Colonic mucosa (tissue), 4 donors: ENCODE results near the gene PRADC1. TPM values are rescaled to one million over a fixed set of nuclear protein-coding genes. Genes with fewer than 3 reads are reported as not detected.
A peak's percentile ranks its signal among the peaks of the same experiment; 100 is the strongest.
"Not testable (repeated sequence)": the region's sequence is repeated elsewhere in the genome, so short reads cannot be mapped to it uniquely, and the experiment has no call there.

Experiments used
- DNase-seq: peaks from one replicate; pipeline ENCODE4 v3.0.0-alpha.2; 2020
- H3K27ac ChIP-seq: fragments of 200-600 bp; one replicate; pipeline ENCODE4 v1.8.0; 2021
- H3K27me3 ChIP-seq: fragments of 200-600 bp; one replicate; pipeline ENCODE4 v1.8.0; 2021
- H3K36me3 ChIP-seq: fragments of 200-600 bp; one replicate; pipeline ENCODE4 v1.8.0; 2021
- H3K4me1 ChIP-seq: fragments of 200-600 bp; one replicate; pipeline ENCODE4 v1.8.0; 2021; ENCODE audit warnings: mild to moderate bottlenecking
- H3K4me3 ChIP-seq: fragments of 200-600 bp; one replicate; pipeline ENCODE4 v1.8.0; 2021
- H3K9ac ChIP-seq, 2 donors: one replicate each; pipeline ENCODE4 v1.7.0; 2013; ENCODE audit warnings: control low read depth in 2 of 2, low read depth in 2 of 2, low read length in 2 of 2
- H3K9me3 ChIP-seq: fragments of 200-600 bp; one replicate; pipeline ENCODE4 v1.8.0; 2021
- CTCF ChIP-seq: fragments of 200-600 bp; IDR thresholded peaks from one replicate; pipeline ENCODE4 v1.8.0; 2022; ENCODE audit warnings: antibody characterized with exemption, mild to moderate bottlenecking
- intact Hi-C: fragments of 100-400 bp; cut with DNase I; formaldehyde crosslinking; loops from one replicate; pipeline ENCODE4 v1.14.1; 2022
- total RNA-seq, 2 donors: library from RNA; stranded (reverse); fragmentation: NEBNext Ultra II Directional in 1 of 2; extraction: Animal tissue kit (Norgen Biotek cat#: 25700) in 1 of 2; gene quantifications; one replicate each; pipeline ENCODE4 v1.2.1, GENCODE V29; 2021
- donor health status: healthy.
- donor health status: DM: no; HTN: no; CAD: no.
- donor health status: DM: no; HTN: no; CAD: no.

PRADC1 gene
- total RNA-seq, 2 donors from 2014 or later = 36.2 to 47.5 TPM

DNA sequence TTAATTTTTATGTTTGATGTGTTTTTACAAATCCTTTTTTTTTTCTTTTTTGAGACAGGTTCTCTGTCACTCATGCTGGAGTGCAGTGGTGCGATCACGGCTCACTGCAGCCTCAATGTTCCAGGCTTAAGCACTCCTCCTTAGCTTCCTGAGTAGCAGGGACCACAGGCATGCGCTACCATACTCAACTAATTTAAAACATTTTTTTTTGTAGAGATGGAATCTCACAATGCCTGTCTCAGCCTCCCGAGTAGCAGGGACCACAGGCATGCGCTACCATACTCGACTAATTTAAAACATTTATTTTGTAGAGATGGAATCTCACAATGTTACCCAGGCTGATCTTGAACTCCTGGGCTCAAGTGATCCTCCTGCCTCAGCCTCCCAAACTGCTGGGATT is 27.4 kb downstream of the PRADC1 start:
- TF ChIP-seq CTCF = no peak
- intact Hi-C loops = no loop called here
- no peak for DNase-seq
- Histone ChIP-seq H3K27ac (no peak overlapping the region), H3K36me3 (no peaks in the 10 kb centered on the region), H3K9ac (no peak overlapping the region), H3K27me3 (peaks cover 19% of the 10 kb centered on the region), H3K9me3 (no peaks in the 10 kb centered on the region), H3K4me1 (peaks cover 12% of the 10 kb centered on the region), H3K4me3 (no peak overlapping the region)

GRCh38 chr2:73203055-73203681 is 29.9 kb downstream of the PRADC1 start:
- DNase-seq = no peak
- no peaks in the 10 kb centered on the region for H3K36me3 ChIP-seq
- H3K27ac ChIP-seq = no peak overlapping the region
- H3K4me1 ChIP-seq = peaks cover 12% of the 10 kb centered on the region
- no peak overlapping the region for H3K4me3 ChIP-seq
- H3K27me3 ChIP-seq = peaks cover 19% of the 10 kb centered on the region
- intact Hi-C loops = no loop called here
- no peak for TF ChIP-seq CTCF
- H3K9ac ChIP-seq = peak overlapping the region in 1 of 2 donors; percentile 50
- H3K9me3 ChIP-seq = no peaks in the 10 kb centered on the region

- H3K27me3 ChIP-seq = peaks cover 19% of the 10 kb centered on the region
Observed at GRCh38 chr2:73202156-73203054, 30.6 kb downstream of the PRADC1 start, which contains the start of gene NOTO. Gene NOTO (plus strand): TSS chr2:73202574. CDS start chr2:73202667, 93 bp downstream.

GRCh38 chr2:73200281-73200680 is 32.8 kb downstream of the PRADC1 start:
- H3K27ac ChIP-seq, intact Hi-C loops, H3K9ac ChIP-seq, H3K9me3 ChIP-seq, H3K4me3 ChIP-seq, DNase-seq, H3K36me3 ChIP-seq: not testable (repeated sequence)
- H3K27me3 ChIP-seq = peaks cover 19% of the 10 kb centered on the region
- H3K4me1 ChIP-seq = peaks cover 12% of the 10 kb centered on the region

More at GRCh38 chr2:73202156-73203054, 30.6 kb downstream of the PRADC1 start, which contains the start of gene NOTO:
- intact Hi-C loops = no loop called here
- Histone ChIP-seq H3K27ac (no peak within 1 kb of the TSS), H3K4me3 (peak within 1 kb of the TSS; percentile 16), H3K36me3 (no peaks in the 10 kb centered on the region), H3K4me1 (peaks cover 12% of the 10 kb centered on the region), H3K9me3 (no peaks in the 10 kb centered on the region), H3K9ac (peak within 1 kb of the TSS in 1 of 2 donors; percentile 50)
- TF ChIP-seq CTCF = no peak
- no peak for DNase-seq

GRCh38 chr2:73197579-73197978 is 35.5 kb downstream of the PRADC1 start:
- no peaks in the 10 kb centered on the region for H3K36me3 ChIP-seq
- no peak for DNase-seq
- H3K27me3 ChIP-seq = peaks cover 9% of the 10 kb centered on the region
- H3K4me3 ChIP-seq = no peak overlapping the region
- H3K27ac ChIP-seq = no peak overlapping the region
- TF ChIP-seq CTCF = no peak
- intact Hi-C loops = no loop called here
- H3K9ac ChIP-seq = no peak overlapping the region
- H3K4me1 ChIP-seq = peaks cover 7% of the 10 kb centered on the region
- no peaks in the 10 kb centered on the region for H3K9me3 ChIP-seq
